Measurements from ENCODE around the gene ESF1.
"Not testable (repeated sequence)": the region's sequence is repeated elsewhere in the genome, so short reads cannot be mapped to it uniquely, and the experiment has no call there.

The ESF1 gene

DNA sequence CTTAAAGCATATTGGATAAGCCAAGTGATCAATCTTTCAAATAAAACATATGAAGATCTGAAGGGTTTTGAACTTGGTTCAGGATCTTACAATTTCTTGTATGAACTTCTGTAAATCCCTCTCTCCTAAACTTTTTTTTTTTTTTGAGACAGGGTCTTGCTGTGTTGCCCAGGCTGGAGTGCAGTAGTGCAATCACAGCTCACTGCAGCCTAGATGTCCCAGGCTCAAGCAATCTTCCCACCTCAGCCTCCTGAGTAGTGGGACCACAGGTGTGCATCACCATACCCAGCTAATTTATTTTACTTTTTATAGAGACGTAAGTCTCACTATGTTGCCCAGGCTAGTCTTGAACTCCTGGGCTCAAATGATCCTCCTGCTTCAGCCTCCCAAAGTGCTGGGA, 46.5 kb downstream of the ESF1 start:
- DNase-seq: not testable (repeated sequence)

DNA sequence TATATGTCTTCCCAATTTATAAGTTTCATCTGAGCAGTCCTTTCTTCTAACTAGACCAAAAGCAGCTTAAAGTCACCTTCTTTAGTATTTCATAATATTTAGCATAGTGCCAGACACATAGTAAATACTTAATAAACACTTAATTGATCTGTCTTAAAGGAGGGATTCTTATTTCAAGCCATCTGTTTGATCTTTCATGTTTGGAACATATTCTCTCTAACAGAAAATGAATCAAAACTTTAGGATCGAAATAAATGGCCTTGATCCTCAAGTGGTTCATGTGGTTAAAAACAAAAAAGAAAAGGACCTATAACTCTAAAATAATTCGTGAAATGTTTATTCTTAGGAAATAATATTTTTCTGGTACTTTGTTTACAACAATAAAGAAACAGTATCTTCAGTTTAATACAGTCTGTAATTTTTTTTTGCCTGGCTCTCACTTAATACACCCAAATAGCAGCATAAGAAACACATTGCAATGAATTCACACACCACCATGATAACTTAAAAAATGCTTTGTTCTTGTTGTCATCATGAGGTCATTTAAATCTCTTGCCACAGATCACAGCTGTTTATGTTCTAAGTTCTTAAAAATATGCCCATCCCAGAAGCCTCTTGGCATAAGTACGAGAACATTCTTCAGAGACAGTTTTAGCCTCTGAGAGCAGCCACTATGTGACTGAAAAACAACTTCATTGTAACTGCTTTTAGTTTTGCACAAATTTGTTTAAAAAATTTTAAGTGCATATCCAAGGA, 48.1 kb downstream of the ESF1 start:
- no peak for DNase-seq

DNA sequence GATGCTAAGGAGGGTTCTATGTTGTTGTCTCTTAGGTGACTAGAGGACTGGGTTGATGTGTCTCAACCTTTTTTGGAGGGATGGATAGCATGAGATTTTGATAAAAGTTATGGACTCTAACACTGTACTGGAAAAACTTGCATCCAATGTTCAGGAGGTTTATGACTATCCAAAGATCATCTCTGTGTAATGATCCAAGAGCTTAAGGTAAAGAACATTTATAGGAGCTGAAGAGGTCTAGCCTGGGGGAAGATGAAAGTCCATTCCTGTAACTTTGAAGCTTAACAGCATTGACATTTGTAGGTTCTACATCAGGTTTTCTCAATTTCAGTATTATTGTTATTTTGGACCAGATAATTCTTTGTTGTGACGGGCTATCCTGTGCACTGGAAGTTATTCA, 48.9 kb downstream of the ESF1 start:
- no peak for DNase-seq

DNA sequence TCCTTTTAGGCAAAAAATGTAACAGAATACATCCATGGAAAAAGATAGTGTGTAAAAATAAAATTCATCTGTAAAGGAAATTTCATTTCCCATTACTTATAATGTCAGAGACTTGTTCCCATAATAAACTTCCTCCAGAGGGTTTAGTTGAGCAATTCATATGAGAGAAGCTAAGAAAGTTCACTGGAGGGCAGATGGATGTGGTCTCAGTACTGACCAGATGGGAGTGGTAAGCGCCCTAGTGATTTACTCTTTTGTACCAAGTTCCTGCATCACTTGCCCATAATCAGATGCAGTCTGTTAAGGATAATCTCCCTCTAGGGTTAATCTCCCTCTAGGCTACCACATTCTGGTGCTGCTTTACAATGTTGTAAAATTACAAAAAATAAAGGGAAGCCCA, 61.7 kb downstream of the ESF1 start:
- DNase-seq: no peak

DNA sequence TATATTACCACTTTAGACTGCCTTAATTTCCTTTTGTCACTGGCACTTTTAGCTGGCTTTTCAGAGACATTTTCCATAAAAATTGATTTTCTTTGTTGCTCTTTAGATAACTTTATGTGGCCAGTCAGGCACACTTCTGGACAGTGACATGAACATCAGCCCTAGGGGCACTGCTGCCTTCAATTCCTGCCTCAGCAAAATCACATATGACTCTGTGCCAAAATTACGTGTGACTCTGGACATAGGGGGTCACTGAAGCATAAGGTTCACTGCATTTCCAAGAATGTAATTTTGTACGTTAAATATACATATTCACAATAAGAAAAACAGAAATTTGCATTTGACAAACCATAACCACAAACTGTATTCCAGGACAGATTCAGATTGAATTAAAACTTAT, 66.5 kb downstream of the ESF1 start:
- no peak for DNase-seq

DNA sequence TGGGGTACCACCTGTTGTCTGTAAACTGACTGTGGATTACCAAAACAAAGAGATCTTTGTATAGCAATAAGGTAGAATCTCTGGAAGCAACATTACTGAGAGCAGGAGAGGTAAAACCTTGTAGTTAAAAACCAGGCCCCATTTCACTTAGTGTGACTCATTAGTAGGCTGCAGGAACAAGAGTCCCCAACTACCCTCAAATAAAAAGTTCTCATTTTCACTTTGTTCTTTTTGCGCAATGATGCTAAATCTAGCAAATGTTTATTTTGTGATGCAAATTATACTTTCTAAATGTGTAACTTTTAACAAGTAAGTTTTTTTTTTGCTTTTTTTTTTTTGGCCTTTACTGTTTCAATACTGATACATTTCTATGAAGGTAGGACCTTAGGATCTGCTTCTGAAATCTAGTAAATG, 67.1 kb downstream of the ESF1 start:
- no peak for DNase-seq

DNA sequence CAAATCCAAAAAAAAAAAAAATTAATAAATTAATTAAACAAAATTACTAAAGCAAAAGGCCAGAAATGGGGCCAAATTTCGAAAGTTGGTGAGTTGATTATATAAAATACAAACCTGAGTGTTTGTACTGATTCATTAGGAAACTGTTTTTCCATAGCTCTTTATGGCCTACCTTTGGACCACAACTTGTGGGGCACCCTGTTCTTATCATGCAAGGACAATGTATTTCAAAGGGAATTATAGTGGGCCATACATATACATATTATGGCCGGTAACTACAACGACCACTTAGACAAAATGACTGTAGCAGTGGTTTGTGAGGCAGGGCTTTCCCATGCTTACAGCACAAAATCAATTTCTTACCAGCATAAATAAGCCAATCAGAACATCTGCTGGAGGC, 69.5 kb downstream of the ESF1 start:
- no peak for DNase-seq

DNA sequence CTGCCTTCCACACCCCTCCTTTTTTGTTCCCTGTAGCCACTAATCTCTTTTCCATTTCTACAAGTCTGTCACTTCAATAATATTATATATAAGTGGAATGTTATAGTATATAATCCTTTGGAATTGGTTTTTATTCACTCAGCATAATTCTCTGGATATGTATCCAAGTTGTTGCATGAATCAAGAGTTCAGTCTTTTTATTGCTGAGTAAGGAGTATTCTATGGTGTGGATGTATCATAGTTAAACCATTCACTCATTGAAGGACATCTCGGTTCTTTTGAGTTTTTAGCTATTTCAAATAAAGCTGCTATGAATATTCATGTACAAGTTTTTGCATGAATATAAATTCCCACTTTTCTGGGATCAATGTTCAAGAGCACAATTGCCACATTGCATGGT, 76.5 kb downstream of the ESF1 start:
- no peak for DNase-seq

DNA sequence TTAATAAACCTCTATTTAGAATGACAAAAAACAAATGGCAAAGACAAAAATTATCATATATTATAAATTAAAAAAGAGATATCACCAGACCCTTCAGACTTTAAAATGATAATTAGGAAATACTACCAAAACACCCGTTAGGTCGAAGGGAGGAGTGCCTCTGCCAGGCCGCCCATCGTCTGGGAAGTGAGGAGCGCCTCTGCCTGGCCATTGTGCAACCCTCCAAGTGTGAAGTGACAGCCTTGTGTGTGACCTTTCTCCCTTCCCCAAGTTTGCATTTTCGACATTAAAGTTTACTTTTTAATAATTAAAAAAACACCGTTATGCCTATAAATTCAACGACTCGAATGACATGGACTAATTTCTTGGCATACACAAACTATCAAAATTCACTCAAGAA, 81.5 kb downstream of the ESF1 start:
- no peak for DNase-seq

DNA sequence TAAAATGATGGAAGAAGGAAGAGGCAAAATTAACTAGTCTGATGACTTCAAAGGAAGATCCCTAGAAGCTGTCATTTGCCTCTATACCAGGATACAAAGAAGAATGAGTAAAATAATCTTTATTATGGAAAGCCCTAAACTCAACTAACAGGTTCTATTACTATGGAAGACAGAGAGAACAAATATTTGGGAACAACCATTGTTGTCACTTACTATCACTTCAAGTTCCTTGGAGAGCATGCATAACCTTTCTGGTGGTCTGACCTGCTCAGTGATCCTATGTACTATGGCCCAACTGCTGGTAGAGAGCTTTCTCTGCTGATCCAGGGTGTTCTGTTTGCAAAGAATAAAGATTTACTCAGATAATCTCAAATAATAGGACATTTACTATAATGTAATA, 83.2 kb downstream of the ESF1 start:
- no peak for DNase-seq

DNA sequence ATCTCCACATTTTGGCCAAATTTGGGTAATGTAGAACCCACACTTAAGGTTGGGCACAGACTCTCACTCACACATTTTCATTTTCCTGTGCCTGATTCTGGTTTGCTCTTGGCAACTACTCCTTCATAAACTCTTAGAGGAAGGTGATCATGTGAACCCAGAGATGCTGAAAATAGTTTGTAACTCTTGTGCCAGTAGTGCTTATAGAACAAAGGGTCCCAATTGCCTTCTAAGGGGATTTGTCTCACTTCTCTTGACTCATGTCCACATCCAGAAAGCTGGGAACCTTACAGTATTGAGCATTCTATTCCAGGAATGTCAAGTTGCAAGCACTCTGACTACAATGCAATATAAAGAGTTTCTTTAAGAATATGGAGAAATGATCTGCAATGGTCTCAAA, 84.0 kb downstream of the ESF1 start:
- DNase-seq: no peak

DNA sequence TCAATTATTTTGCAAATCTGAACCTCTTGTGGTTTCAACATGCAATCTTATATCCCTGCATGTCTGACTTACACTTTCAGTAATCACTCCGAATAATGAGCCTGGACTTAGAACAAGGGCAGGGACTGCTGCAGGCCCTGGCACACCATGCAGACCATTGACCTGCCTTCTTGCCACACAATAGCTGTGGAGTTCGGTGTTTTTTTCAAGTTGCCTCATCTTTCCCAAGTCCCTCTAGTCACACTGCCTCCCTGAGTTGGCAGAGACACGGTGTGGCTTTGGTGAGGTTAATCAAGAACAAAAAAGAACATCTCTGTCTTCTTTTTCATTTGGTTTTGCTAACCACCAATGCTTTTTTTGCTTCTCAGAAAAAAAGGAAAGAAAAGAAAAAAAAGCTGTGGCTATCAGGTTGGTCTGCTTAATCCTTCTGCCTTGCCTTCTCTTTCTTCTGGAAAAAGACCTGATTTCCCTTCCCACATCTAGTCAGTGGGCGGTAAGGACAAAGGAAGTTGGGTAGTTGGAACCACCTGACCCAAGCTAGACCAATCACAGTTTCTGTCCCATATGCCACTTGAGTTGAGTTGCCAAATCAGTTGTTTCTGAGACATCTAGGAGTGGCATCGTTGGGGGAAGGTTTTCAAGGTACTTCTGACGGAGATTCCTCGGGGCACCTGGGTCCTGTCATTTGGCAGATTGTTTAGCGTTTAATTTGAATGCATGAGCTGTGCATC, 90.1 kb downstream of the ESF1 start:
- DNase-seq: no peak

DNA sequence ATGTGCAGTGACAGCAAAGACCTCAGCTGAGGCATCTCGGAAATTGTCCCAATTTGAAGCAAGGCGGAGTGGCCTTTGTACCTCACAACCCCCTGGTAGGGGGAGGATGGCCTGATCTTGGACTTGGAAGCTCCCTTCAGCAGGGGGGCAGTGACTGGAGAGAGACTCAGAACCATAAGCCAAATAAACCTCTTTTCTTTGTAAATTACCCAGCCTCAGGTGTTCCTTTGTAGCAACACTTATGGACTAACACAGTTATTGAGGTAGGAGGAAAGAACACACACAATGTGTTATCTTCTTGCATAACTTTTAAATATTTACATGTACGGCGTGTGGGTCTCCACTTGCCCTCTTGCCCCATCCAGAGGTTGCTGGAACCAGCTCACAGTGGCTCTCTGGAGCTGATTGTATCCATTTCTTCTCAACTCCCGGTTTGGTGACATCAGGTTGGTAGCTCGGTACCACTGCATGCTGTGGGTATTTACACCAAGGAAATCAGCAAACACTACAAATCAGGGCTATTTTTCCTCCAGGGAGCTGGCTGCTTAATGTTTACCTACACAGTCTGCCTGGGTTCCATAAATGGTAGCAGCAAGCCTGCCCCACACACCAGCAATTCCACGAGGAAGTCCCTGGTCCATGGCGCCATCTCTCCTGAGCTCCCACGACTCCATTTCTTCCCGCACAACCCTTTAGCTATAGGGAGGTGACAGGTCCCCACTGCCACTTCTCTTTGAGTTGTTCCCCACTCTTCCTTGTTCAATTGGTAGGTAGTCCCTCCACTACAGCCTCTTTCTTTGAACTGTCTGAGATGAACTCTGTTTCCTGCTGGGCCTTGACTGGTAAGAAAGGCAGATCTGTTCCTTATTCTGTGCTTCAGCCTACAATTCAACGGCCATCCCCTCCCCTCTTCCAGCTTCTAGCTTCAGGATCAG, 91.7 kb downstream of the ESF1 start:
- DNase-seq: no peak

DNA sequence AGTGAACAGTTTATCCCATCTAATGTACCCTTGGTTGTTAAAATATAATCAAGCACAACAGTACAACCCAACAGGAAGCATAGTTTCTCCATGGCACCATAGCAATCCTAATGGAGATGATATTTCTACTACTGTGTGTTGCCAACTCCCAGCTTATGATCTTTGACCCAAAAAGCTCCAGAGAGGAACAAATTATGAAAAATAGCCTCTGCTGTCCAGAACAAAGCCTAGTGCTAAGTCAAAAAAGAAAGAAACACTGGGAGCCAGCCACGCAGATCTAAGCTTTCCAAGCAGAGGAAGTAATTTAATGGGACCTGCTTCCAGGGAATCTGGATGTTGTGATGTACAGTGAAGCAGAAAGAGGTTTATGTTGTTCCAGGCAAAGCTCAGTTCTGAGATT, 93.8 kb downstream of the ESF1 start:
- DNase-seq: no peak

DNA sequence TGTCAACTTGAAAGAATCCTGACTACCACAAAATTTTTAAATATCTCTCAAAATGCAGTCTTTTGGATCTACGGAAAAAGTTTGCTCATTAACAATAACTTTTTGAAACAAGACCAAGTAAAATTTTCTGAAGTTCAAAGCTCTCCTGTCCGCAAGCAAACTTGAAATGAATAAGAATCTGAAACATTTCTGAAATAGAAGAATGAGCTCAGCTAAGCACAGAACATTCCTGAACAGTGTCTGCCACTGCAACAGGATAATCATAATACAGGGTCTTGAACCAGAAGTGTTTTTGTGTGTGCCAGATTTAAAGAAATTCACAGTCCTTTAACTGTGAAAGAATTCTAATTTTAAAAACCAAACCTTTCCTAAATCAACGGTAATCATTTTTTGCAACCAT, 96.9 kb downstream of the ESF1 start:
- no peak for DNase-seq

DNA sequence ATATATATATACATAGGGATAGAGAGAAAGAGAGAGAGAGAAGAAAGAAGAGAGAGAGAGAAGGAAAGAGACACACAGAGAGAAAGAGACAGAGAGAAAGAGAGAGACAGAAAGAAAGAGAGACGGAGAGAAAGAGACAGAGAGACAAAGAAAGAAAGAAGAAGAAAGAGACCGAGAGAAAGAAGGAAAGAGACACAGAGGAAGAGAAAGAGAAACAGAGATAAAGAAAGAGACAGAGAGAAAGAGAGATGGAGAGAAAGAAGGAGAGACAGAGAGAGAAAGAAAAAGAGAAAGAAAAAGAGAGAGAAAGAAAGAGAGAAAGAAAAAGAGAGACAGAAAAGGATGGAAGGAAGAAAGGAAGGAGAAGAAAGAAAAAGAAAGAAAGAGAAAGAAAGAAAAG, 99.1 kb downstream of the ESF1 start:
- DNase-seq: no peak

DNA sequence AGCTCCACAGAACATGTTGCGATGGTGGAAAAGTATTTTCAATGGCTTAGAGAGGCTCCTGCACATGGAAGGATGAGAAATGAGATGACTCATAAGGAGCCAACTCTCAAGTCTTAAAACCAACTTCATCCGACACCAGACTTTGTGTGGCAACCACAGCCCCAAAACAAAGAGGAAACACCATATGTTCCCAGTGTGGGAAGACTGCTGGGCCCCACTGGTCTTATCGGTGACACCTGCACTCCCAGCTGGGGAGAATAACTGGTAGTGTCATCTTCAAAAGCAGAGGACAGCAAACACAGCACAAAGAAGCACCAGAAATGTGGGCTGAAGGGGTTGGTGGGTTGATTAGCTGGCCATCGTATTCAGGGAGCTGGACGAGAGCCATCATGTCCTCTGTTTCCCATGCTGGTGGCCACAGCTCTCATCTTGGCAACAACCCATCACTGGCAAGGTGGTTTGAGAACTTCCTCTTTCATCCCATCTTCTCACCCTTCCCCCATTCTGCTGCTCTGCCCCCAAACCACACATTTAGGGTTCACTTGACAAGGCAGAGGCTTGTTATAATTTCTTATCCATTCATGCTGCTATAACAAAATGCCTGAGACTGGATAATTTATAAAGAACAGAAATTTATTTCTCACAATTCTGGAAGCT, 100.0 kb downstream of the ESF1 start:
- no peak for DNase-seq

DNA sequence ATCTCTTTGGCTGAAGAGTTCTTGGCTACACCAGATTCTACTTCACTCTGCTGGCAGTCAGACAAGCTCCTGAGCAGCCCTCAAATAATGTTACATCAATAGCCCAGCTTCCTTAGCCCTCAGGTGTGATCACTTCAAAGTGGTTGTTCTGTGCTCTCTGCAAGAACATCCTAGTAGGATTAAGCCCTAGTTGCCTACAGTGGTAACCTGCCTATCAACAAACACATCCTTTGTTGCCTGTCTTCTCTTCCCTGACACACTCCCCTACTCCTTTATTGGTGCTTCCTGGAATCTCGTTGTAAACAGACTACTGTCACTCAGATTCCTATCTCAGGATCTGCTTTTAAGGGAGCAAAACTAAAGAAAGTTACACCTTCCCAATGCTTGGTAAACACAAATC, 100.9 kb downstream of the ESF1 start:
- DNase-seq: no peak

DNA sequence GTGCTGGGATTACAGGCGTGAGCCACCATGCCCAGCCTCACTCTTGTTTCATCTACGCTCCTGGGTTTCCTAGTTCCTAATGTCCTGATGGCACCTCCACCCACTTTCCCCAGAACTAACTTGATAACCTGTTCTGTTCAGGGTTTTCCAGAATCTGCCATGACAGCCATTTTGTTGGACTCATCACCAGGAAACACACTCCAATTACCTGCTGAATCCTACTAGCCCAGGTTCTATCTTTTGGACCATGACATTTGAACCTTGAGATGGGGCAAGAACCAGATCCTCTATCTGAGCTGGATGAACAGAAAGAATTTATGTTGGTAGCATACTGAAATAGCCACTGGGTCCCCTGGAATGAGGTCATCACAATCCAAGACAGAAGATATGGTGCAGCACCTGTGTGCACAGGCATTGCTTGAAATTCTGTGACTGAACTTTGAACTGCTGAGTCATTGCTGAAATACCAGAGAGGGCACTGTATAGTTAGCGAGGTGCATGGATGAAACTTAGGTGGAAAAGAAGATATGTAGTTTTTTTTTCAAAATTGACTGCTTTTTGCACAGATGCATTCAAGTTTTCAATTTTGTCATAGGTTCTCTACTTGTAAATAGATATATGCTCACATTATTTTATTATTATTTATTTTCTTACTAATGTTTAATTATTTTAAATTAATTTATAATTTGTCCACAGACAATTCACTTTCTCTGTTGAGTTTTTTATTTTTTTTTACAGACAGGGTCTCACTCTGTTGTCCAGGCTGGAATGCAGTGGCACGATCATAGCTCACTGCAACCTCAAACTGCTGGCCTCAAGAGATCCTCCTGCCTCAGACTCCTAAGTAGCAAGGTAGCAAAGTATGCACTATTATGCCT, 103.2 kb downstream of the ESF1 start:
- DNase-seq: no peak

DNA sequence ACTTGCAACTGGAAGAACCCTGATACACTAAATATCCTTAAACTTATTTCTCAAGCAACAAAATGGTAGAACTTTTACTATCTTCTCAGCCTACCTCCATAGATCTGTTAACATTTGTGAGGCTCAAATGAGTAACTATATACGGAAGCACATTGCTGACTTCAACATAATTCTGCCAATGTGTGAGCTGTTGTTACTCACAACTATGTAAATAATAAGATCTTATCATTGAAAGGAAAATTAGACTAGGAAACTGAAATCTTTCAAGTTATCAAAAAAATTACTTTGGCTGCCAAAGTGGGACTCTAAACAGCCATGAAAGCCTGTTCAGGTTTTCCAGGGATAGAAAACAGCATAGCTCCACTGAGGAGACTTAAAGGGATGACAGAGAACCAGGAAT, 105.8 kb downstream of the ESF1 start:
- no peak for DNase-seq

DNA sequence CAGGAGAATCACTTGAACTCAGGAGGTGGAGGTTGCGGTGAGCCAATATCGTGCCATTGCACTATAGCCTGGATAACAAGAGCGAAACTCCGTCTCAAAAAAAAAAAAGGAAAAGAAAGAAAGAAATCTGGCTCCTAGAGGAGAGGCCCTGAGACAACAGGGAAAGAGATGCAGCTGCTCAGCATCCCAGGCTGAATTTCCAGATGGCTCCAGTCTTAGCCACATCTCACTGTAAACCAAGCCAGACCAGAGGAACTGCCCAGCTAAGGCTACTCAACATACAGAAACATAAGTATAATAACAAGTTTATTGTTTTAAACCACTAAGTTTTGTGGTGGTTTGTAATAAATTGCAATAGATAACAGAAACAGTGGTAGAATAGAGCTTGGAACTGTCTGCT, 107.5 kb downstream of the ESF1 start:
- DNase-seq: no peak

DNA sequence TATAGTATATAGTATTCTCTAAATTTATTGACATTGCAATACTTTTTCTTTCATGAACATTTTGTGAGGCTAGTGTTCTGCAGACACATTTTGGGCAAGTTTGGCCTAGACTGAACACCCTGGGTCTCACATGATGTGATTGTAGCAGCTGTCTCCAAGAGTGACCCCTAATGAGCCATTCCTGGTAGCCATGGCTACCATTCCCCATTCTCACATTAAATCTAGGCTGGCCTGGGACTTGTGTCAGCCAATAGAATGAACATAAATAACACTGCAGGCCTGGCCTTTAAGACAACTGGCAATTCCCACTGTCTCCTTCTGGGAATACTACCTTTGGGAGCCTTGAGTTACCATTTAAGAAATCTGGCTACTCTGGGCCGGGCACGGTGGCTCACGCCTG, 108.0 kb downstream of the ESF1 start:
- DNase-seq: no peak

Measured in 8988T (cell line).